ENCODE results near the gene DNAJB6.
"Not testable (repeated sequence)": the region's sequence is repeated elsewhere in the genome, so short reads cannot be mapped to it uniquely, and the experiment has no call there.

Gene DNAJB6

DNA sequence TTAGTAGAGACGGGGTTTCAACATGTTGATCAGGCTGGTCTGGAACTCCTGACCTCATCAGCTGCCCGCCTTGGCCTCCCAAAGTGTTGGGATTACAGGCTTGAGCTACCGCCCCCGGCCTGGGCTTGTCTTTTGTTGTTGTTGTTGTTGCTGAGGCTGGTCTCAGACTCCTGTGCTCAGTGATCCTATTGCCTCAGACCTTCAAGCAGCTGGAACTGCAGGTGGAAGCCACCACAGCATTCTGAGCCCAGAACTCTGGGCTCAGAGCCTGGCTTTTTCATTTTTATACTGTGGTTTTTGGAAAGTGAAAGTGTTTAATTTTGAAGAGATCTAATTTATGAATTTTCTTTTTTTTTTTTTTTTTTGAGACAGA lies 16.2 kb upstream of the DNAJB6 start:
- CTCF ChIA-PET: interaction anchor here (1.0 to 6.2 kb wide), 9 partner anchors 8 to 47 kb away, joined by 3 to 38 read pairs (median 6); no protein-coding TSS in a partner anchor
- WGBS (ENCODE audit: insufficient coverage): 82% methylated on average over 4 of the region's 4 CpGs
- POLR2A ChIA-PET: interaction anchor here (0.6 to 1.1 kb wide), 2 partner anchors 18 to 44 kb away, joined by 3 to 5 read pairs; no protein-coding TSS in a partner anchor
- no peaks in the 10 kb centered on the region for H3K27me3 ChIP-seq (replicated peaks in 2 of 5; ENCODE audit: control insufficient read depth in 4 of 5, insufficient read depth in 5 of 5, low read length in 4 of 5)
- H3K4me1 ChIP-seq (ENCODE audit: control extremely low read depth in 1 of 4, control insufficient read depth in 4 of 4, insufficient read depth in 4 of 4, low read length in 3 of 4): peaks cover 3 to 42% (median 34%) of the 10 kb centered on the region in 4 experiments
- peak in 2 of 3 donors; percentile 82 to 83 for DNase-seq
- H3K36me3 ChIP-seq (ENCODE audit: control insufficient read depth in 4 of 4, insufficient read depth in 4 of 4, low read length in 3 of 4): no peaks in the 10 kb centered on the region
- no peak overlapping the region for H3K4me3 ChIP-seq (ENCODE audit: control insufficient read depth in 1 of 7, extremely low read depth in 1 of 7, insufficient read depth in 4 of 7, low read depth in 2 of 7, low read length in 6 of 7)
- no peaks in the 10 kb centered on the region for H3K9me3 ChIP-seq (ENCODE audit: control extremely low read depth in 1 of 5, control insufficient read depth in 4 of 5, insufficient read depth in 2 of 5, low read depth in 1 of 5, low read length in 4 of 5)
- peak overlapping the region in 1 of 2 experiments; percentile 22 for H3K27ac ChIP-seq (ENCODE audit: insufficient read depth in 1 of 2, low read depth in 1 of 2, low read length in 2 of 2, poor library complexity in 1 of 2, severe bottlenecking in 2 of 2)

DNA sequence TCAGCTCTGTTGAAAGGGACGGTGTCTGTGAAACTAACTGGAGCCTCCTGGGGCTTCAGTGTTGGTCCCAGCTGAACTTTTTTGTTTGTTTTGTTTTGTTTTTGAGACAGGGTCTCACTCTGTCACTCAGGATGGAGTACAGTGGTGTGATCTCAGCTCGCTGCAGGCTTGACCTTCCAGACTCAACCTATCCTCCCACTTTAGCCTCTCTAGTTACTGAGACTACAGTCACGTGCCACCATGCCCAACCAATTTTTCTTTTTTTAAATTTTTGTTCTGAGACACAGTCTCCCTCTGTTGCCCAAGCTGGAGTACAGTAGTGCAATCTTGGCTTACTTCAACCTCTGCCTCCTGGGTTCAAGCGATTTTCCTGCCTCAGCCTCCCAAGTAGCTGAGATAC lies 13.4 kb upstream of the DNAJB6 start:
- CTCF ChIA-PET: interaction anchor here (0.6 to 3.8 kb wide), 10 partner anchors 9 to 77 kb away, joined by 3 to 20 read pairs (median 4); no protein-coding TSS in a partner anchor
- Histone ChIP-seq H3K27me3 (replicated peaks in 2 of 5; ENCODE audit: control insufficient read depth in 4 of 5, insufficient read depth in 5 of 5, low read length in 4 of 5) (no peaks in the 10 kb centered on the region), H3K9me3 (ENCODE audit: control extremely low read depth in 1 of 5, control insufficient read depth in 4 of 5, insufficient read depth in 2 of 5, low read depth in 1 of 5, low read length in 4 of 5) (no peaks in the 10 kb centered on the region), H3K27ac (ENCODE audit: insufficient read depth in 1 of 2, low read depth in 1 of 2, low read length in 2 of 2, poor library complexity in 1 of 2, severe bottlenecking in 2 of 2) (no peak overlapping the region), H3K4me3 (ENCODE audit: control insufficient read depth in 1 of 7, extremely low read depth in 1 of 7, insufficient read depth in 4 of 7, low read depth in 2 of 7, low read length in 6 of 7) (no peak overlapping the region), H3K36me3 (ENCODE audit: control insufficient read depth in 4 of 4, insufficient read depth in 4 of 4, low read length in 3 of 4) (no peaks in the 10 kb centered on the region), H3K4me1 (ENCODE audit: control extremely low read depth in 1 of 4, control insufficient read depth in 4 of 4, insufficient read depth in 4 of 4, low read length in 3 of 4) (peaks cover 3 to 33% (median 27%) of the 10 kb centered on the region in 4 experiments)
- 97% methylated on average over 4 of the region's 4 CpGs for WGBS (ENCODE audit: insufficient coverage)
- POLR2A ChIA-PET: interaction anchor here (1.2 kb wide), 1 partner anchor 14 kb away, joined by 3 read pairs; the partner anchor contains the start of gene DNAJB6
- no peak for DNase-seq

DNA sequence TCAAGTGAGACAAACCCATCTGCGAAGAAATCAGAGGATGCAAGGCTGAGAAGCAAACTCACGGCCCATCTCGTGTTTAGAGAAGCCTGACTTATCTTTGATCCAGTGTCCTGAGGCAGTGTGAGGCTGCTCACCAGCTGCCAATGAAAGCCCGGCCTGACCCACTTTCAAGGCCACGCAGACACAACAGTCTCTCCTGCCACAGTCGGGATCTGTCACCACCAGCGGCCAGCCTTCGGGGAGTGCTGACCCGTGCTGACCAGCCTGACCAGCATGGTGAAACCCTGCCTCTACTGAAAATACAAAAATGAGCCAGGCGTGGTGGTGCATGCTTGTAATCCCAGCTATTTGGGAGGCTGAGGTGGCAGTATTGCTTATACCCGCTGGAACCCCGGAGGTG lies 7.4 kb upstream of the DNAJB6 start:
- no peaks in the 10 kb centered on the region for H3K9me3 ChIP-seq (ENCODE audit: control extremely low read depth in 1 of 5, control insufficient read depth in 4 of 5, insufficient read depth in 2 of 5, low read depth in 1 of 5, low read length in 4 of 5)
- WGBS (ENCODE audit: insufficient coverage): 95% methylated on average over 10 of the region's 12 CpGs
- H3K27ac ChIP-seq (ENCODE audit: insufficient read depth in 1 of 2, low read depth in 1 of 2, low read length in 2 of 2, poor library complexity in 1 of 2, severe bottlenecking in 2 of 2): no peak overlapping the region
- CTCF ChIA-PET: interaction anchor here (0.6 to 1.8 kb wide), 3 partner anchors 9 to 11 kb away, joined by 3 to 9 read pairs (median 5); no protein-coding TSS in a partner anchor
- H3K27me3 ChIP-seq (replicated peaks in 2 of 5; ENCODE audit: control insufficient read depth in 4 of 5, insufficient read depth in 5 of 5, low read length in 4 of 5): no peaks in the 10 kb centered on the region
- H3K4me3 ChIP-seq (ENCODE audit: control insufficient read depth in 1 of 7, extremely low read depth in 1 of 7, insufficient read depth in 4 of 7, low read depth in 2 of 7, low read length in 6 of 7): no peak overlapping the region
- DNase-seq: no peak
- H3K4me1 ChIP-seq (ENCODE audit: control extremely low read depth in 1 of 4, control insufficient read depth in 4 of 4, insufficient read depth in 4 of 4, low read length in 3 of 4): no peaks in the 10 kb centered on the region
- POLR2A ChIA-PET: interaction anchor here (1.0 kb wide), 1 partner anchor 11 kb away, joined by 4 read pairs; no protein-coding TSS in a partner anchor
- no peaks in the 10 kb centered on the region for H3K36me3 ChIP-seq (ENCODE audit: control insufficient read depth in 4 of 4, insufficient read depth in 4 of 4, low read length in 3 of 4)

DNA sequence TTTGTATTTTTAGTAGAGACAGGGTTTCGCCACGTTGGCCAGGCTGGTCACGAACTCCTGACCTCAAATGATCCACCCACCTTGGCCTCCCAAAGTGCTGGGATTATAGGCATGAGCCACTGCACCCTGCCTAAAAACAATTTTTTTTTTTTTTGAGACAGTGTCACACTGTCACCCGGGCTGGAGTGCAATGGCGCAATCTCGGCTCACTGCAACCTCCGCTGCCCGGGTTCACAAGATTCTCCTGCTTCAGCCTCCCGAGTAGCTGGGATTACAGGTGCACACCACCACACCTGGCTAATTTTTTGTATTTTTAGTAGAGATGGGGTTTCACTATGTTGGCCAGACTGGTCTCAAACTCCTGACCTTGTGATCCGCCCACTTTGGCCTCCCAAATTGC lies 6.2 kb upstream of the DNAJB6 start:
- DNase-seq; H3K4me1 ChIP-seq (ENCODE audit: control extremely low read depth in 1 of 4, control insufficient read depth in 4 of 4, insufficient read depth in 4 of 4, low read length in 3 of 4); H3K36me3 ChIP-seq (ENCODE audit: control insufficient read depth in 4 of 4, insufficient read depth in 4 of 4, low read length in 3 of 4); POLR2A ChIA-PET; H3K27ac ChIP-seq (ENCODE audit: insufficient read depth in 1 of 2, low read depth in 1 of 2, low read length in 2 of 2, poor library complexity in 1 of 2, severe bottlenecking in 2 of 2); H3K9me3 ChIP-seq (ENCODE audit: control extremely low read depth in 1 of 5, control insufficient read depth in 4 of 5, insufficient read depth in 2 of 5, low read depth in 1 of 5, low read length in 4 of 5); H3K4me3 ChIP-seq (ENCODE audit: control insufficient read depth in 1 of 7, extremely low read depth in 1 of 7, insufficient read depth in 4 of 7, low read depth in 2 of 7, low read length in 6 of 7); H3K27me3 ChIP-seq (replicated peaks in 2 of 5; ENCODE audit: control insufficient read depth in 4 of 5, insufficient read depth in 5 of 5, low read length in 4 of 5): not testable (repeated sequence)
- CTCF ChIA-PET: interaction anchor here (1.7 kb wide), 1 partner anchor 36 kb away, joined by 4 read pairs; no protein-coding TSS in a partner anchor
- 100% methylated on average over 5 of the region's 10 CpGs for WGBS (ENCODE audit: insufficient coverage)

DNA sequence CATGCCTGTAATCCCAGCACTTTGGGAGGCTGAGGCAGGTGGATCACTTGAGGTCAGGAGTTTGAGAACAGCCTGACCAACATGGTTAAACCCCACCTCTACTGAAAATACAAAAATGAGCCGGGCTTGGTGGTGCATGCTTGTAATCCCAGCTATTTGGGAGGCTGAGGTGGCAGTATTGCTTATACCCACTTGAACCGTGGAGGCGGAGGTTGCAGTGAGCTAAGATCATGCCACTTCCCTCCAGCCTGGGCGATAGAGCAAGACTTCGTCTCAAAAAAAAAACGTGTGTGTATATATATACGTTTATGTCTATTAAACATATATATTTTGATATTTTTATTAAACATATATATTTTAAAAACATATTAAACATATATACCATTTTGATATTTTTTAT lies 5.8 kb upstream of the DNAJB6 start:
- H3K4me3 ChIP-seq (ENCODE audit: control insufficient read depth in 1 of 7, extremely low read depth in 1 of 7, insufficient read depth in 4 of 7, low read depth in 2 of 7, low read length in 6 of 7); H3K36me3 ChIP-seq (ENCODE audit: control insufficient read depth in 4 of 4, insufficient read depth in 4 of 4, low read length in 3 of 4); DNase-seq; H3K27ac ChIP-seq (ENCODE audit: insufficient read depth in 1 of 2, low read depth in 1 of 2, low read length in 2 of 2, poor library complexity in 1 of 2, severe bottlenecking in 2 of 2); H3K27me3 ChIP-seq (replicated peaks in 2 of 5; ENCODE audit: control insufficient read depth in 4 of 5, insufficient read depth in 5 of 5, low read length in 4 of 5); POLR2A ChIA-PET; H3K9me3 ChIP-seq (ENCODE audit: control extremely low read depth in 1 of 5, control insufficient read depth in 4 of 5, insufficient read depth in 2 of 5, low read depth in 1 of 5, low read length in 4 of 5); H3K4me1 ChIP-seq (ENCODE audit: control extremely low read depth in 1 of 4, control insufficient read depth in 4 of 4, insufficient read depth in 4 of 4, low read length in 3 of 4): not testable (repeated sequence)
- 92% methylated on average over 1 of the region's 7 CpGs for WGBS (ENCODE audit: insufficient coverage)
- CTCF ChIA-PET: interaction anchor here (0.8 to 1.7 kb wide), 3 partner anchors 11 to 57 kb away, joined by 3 to 6 read pairs (median 4); no protein-coding TSS in a partner anchor

DNA sequence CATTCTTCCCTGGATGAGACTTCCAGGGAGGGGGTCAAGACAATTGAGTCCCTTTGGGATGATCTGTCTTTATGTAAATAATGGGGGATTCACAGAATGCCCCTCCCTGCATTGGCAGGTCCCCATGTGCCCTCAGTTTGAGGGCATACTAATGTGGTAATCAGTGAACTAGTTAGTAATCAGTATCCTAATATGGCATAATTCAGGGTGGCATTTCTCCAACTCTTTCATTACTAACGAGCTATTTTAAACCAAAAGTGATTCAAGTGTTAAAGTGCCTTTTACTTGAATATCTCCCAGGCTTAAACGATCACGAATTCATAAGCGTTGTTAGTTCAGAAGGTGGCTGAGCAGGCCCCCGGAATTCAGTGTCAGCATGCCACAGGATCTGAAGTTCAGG lies 1.6 kb upstream of the DNAJB6 start:
- H3K27ac ChIP-seq (ENCODE audit: insufficient read depth in 1 of 2, low read depth in 1 of 2, low read length in 2 of 2, poor library complexity in 1 of 2, severe bottlenecking in 2 of 2): no peak overlapping the region
- 100% methylated on average over 4 of the region's 5 CpGs for WGBS (ENCODE audit: insufficient coverage)
- H3K36me3 ChIP-seq (ENCODE audit: control insufficient read depth in 4 of 4, insufficient read depth in 4 of 4, low read length in 3 of 4): peaks cover 0 to 4% (median 1%) of the 10 kb centered on the region in 4 experiments
- H3K9me3 ChIP-seq (ENCODE audit: control extremely low read depth in 1 of 5, control insufficient read depth in 4 of 5, insufficient read depth in 2 of 5, low read depth in 1 of 5, low read length in 4 of 5): no peaks in the 10 kb centered on the region
- ChIA-PET POLR2A (interaction anchor here (1.5 kb wide), 1 partner anchor 33 kb away, joined by 6 read pairs; no protein-coding TSS in a partner anchor), CTCF (interaction anchor here (1.0 to 2.4 kb wide), 8 partner anchors 10 to 61 kb away, joined by 3 to 20 read pairs (median 4); no protein-coding TSS in a partner anchor)
- no peak overlapping the region for H3K4me3 ChIP-seq (ENCODE audit: control insufficient read depth in 1 of 7, extremely low read depth in 1 of 7, insufficient read depth in 4 of 7, low read depth in 2 of 7, low read length in 6 of 7)
- no peaks in the 10 kb centered on the region for H3K27me3 ChIP-seq (replicated peaks in 2 of 5; ENCODE audit: control insufficient read depth in 4 of 5, insufficient read depth in 5 of 5, low read length in 4 of 5)
- H3K4me1 ChIP-seq (ENCODE audit: control extremely low read depth in 1 of 4, control insufficient read depth in 4 of 4, insufficient read depth in 4 of 4, low read length in 3 of 4): peaks cover 16 to 28% (median 24%) of the 10 kb centered on the region in 4 experiments
- no peak for DNase-seq

DNA sequence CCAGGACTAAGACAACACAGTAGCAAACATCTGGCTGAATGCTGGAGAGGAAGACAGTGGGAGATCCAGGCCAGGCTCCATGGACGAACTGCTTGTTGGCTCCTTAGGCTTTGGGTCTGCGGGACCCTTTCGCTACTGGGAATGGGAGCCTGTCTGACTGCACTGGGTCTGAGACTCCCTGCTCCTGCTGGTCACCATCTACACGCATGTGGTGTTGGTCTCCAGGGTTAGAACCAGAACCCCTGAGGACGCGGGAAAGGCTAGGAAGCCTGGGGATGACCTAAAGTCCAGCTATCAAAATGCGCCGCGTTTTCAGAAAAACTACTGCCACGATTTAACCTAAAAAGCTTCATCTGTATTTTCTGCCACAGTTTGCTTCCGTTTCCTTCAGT lies 817 bp upstream of the DNAJB6 start:
- no peaks in the 10 kb centered on the region for H3K27me3 ChIP-seq (replicated peaks in 2 of 5; ENCODE audit: control insufficient read depth in 4 of 5, insufficient read depth in 5 of 5, low read length in 4 of 5)
- H3K27ac ChIP-seq (ENCODE audit: insufficient read depth in 1 of 2, low read depth in 1 of 2, low read length in 2 of 2, poor library complexity in 1 of 2, severe bottlenecking in 2 of 2): peak overlapping the region; percentile 89 to 90
- ChIA-PET POLR2A (interaction anchor here (1.6 kb wide), 1 partner anchor 34 kb away, joined by 10 read pairs; no protein-coding TSS in a partner anchor), CTCF (interaction anchor here (0.9 to 2.3 kb wide), 8 partner anchors 9 to 62 kb away, joined by 3 to 8 read pairs (median 5); no protein-coding TSS in a partner anchor)
- H3K4me3 ChIP-seq (ENCODE audit: control insufficient read depth in 1 of 7, extremely low read depth in 1 of 7, insufficient read depth in 4 of 7, low read depth in 2 of 7, low read length in 6 of 7): peak overlapping the region; percentile 58 to 99 (median 81)
- H3K9me3 ChIP-seq (ENCODE audit: control extremely low read depth in 1 of 5, control insufficient read depth in 4 of 5, insufficient read depth in 2 of 5, low read depth in 1 of 5, low read length in 4 of 5): no peaks in the 10 kb centered on the region
- H3K4me1 ChIP-seq (ENCODE audit: control extremely low read depth in 1 of 4, control insufficient read depth in 4 of 4, insufficient read depth in 4 of 4, low read length in 3 of 4): peaks cover 17 to 34% (median 30%) of the 10 kb centered on the region in 4 experiments
- DNase-seq: no peak
- WGBS (ENCODE audit: insufficient coverage): 56% methylated on average over 11 of the region's 11 CpGs
- peaks cover 0 to 4% (median 3%) of the 10 kb centered on the region in 4 experiments for H3K36me3 ChIP-seq (ENCODE audit: control insufficient read depth in 4 of 4, insufficient read depth in 4 of 4, low read length in 3 of 4)

Measured in common myeloid progenitor, CD34-positive (primary cell).